Measurements from ENCODE around the gene TMEM242. TPM values are rescaled to one million over a fixed set of nuclear protein-coding genes. Genes with fewer than 3 reads are reported as not detected.

Gene TMEM242
- total RNA-seq, 2 donors from 2014 or later: 10.8 to 11.9 TPM

- Histone ChIP-seq H3K9me3 (no peaks in the 10 kb centered on the region), H3K27me3 (no peaks in the 10 kb centered on the region), H3K4me3 (no peak overlapping the region), H3K4me1 (no peaks in the 10 kb centered on the region), H3K36me3 (no peaks in the 10 kb centered on the region), H3K9ac (ENCODE audit: low read depth in 2 of 2, low read length in 2 of 2) (no peak overlapping the region), H3K27ac (no peak overlapping the region)
- intact Hi-C loops (cut with DNase I): no loop called here
- no peak for DNase-seq
- TF ChIP-seq, protein P1, sequence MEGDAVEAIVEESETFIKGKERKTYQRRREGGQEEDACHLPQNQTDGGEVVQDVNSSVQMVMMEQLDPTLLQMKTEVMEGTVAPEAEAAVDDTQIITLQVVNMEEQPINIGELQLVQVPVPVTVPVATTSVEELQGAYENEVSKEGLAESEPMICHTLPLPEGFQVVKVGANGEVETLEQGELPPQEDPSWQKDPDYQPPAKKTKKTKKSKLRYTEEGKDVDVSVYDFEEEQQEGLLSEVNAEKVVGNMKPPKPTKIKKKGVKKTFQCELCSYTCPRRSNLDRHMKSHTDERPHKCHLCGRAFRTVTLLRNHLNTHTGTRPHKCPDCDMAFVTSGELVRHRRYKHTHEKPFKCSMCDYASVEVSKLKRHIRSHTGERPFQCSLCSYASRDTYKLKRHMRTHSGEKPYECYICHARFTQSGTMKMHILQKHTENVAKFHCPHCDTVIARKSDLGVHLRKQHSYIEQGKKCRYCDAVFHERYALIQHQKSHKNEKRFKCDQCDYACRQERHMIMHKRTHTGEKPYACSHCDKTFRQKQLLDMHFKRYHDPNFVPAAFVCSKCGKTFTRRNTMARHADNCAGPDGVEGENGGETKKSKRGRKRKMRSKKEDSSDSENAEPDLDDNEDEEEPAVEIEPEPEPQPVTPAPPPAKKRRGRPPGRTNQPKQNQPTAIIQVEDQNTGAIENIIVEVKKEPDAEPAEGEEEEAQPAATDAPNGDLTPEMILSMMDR (IDR thresholded peaks at IDR 0.05): no peak
These were observed 41.4 kb upstream of the TMEM242 start for GRCh38 chr6:157364705-157365104.

GRCh38 chr6:157361886-157362285 is 38.6 kb upstream of the TMEM242 start:
- Histone ChIP-seq H3K36me3 (no peaks in the 10 kb centered on the region), H3K4me1 (no peaks in the 10 kb centered on the region), H3K9ac (ENCODE audit: low read depth in 2 of 2, low read length in 2 of 2) (no peak overlapping the region), H3K27ac (no peak overlapping the region), H3K27me3 (no peaks in the 10 kb centered on the region), H3K9me3 (no peaks in the 10 kb centered on the region), H3K4me3 (no peak overlapping the region)
- intact Hi-C loops (cut with DNase I): no loop called here
- TF ChIP-seq, protein P1 (IDR thresholded peaks at IDR 0.05): no peak
- no peak for DNase-seq

- no peaks in the 10 kb centered on the region for H3K27me3 ChIP-seq
- TF ChIP-seq, protein P1 (IDR thresholded peaks at IDR 0.05): no peak
These were observed 35.0 kb upstream of the TMEM242 start for GRCh38 chr6:157358287-157358686.

DNA sequence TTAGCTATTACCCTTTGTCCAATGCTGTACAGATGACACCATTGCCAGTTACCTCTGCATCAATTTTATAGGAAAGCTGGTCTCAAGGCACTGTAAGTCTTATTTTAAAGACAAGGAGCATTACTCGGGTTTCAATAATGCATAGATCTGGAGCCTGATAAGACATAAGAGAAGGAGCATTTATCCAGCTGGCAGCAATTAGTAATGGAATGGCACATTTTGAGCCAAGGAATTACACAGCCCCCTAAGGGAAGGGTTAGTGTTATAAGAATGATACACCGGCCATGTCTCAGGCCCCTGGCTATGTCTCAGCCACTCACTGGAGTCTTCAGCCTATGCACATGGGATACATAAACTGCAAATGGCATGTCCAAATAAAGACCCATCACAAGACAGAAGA is 23.1 kb upstream of the TMEM242 start:
- no peaks in the 10 kb centered on the region for H3K9me3 ChIP-seq
- intact Hi-C loops (cut with DNase I): no loop called here

More at GRCh38 chr6:157358287-157358686, 35.0 kb upstream of the TMEM242 start:
- H3K27ac ChIP-seq: no peak overlapping the region
- no peak for DNase-seq
- no peak overlapping the region for H3K9ac ChIP-seq (ENCODE audit: low read depth in 2 of 2, low read length in 2 of 2)
- H3K4me1 ChIP-seq: no peaks in the 10 kb centered on the region
- no peak overlapping the region for H3K4me3 ChIP-seq
- H3K36me3 ChIP-seq: no peaks in the 10 kb centered on the region
- H3K9me3 ChIP-seq: no peaks in the 10 kb centered on the region
- intact Hi-C loops (cut with DNase I): no loop called here

GRCh38 chr6:157343732-157344131 is 20.4 kb upstream of the TMEM242 start:
- H3K36me3 ChIP-seq: no peaks in the 10 kb centered on the region
- H3K9me3 ChIP-seq: no peaks in the 10 kb centered on the region
- no peak for DNase-seq
- no peak overlapping the region for H3K27ac ChIP-seq
- no peak overlapping the region for H3K4me3 ChIP-seq
- H3K27me3 ChIP-seq: no peaks in the 10 kb centered on the region
- H3K9ac ChIP-seq (ENCODE audit: low read depth in 2 of 2, low read length in 2 of 2): no peak overlapping the region
- no peaks in the 10 kb centered on the region for H3K4me1 ChIP-seq
- TF ChIP-seq, protein P1 (IDR thresholded peaks at IDR 0.05): no peak
- intact Hi-C loops (cut with DNase I): no loop called here

More for the DNA sequence above, 23.1 kb upstream of the TMEM242 start:
- TF ChIP-seq, protein P1 (IDR thresholded peaks at IDR 0.05): no peak
- no peak for DNase-seq
- Histone ChIP-seq H3K4me1 (no peaks in the 10 kb centered on the region), H3K4me3 (no peak overlapping the region), H3K27me3 (no peaks in the 10 kb centered on the region), H3K36me3 (no peaks in the 10 kb centered on the region), H3K9ac (ENCODE audit: low read depth in 2 of 2, low read length in 2 of 2) (no peak overlapping the region), H3K27ac (no peak overlapping the region)
